ENCODE measurements around the gene OLFML2A.

The OLFML2A gene

GRCh38 chr9:124780757-124781151 is 3.8 kb downstream of the OLFML2A start:
- no peak overlapping the region for H3K27ac ChIP-seq (replicated peaks)
- H3K27me3 ChIP-seq (ENCODE audit: insufficient read depth, poor library complexity, severe bottlenecking), result peaks cover 3% of the 10 kb centered on the region
- no peak for TF ChIP-seq POLR2AphosphoS5 (IDR thresholded peaks at IDR 0.05; ENCODE audit: low read depth)
- TF ChIP-seq GABPA (IDR thresholded peaks at IDR 0.05; ENCODE audit: low read depth), result no peak
- TF ChIP-seq SPI1 (IDR thresholded peaks at IDR 0.05; ENCODE audit: borderline replicate concordance, low read depth), result no peak
- TF ChIP-seq, protein P1, sequence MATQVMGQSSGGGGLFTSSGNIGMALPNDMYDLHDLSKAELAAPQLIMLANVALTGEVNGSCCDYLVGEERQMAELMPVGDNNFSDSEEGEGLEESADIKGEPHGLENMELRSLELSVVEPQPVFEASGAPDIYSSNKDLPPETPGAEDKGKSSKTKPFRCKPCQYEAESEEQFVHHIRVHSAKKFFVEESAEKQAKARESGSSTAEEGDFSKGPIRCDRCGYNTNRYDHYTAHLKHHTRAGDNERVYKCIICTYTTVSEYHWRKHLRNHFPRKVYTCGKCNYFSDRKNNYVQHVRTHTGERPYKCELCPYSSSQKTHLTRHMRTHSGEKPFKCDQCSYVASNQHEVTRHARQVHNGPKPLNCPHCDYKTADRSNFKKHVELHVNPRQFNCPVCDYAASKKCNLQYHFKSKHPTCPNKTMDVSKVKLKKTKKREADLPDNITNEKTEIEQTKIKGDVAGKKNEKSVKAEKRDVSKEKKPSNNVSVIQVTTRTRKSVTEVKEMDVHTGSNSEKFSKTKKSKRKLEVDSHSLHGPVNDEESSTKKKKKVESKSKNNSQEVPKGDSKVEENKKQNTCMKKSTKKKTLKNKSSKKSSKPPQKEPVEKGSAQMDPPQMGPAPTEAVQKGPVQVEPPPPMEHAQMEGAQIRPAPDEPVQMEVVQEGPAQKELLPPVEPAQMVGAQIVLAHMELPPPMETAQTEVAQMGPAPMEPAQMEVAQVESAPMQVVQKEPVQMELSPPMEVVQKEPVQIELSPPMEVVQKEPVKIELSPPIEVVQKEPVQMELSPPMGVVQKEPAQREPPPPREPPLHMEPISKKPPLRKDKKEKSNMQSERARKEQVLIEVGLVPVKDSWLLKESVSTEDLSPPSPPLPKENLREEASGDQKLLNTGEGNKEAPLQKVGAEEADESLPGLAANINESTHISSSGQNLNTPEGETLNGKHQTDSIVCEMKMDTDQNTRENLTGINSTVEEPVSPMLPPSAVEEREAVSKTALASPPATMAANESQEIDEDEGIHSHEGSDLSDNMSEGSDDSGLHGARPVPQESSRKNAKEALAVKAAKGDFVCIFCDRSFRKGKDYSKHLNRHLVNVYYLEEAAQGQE (IDR thresholded peaks at IDR 0.05; ENCODE audit: insufficient replicate concordance, low read depth), result no peak
- TF ChIP-seq, protein P2, sequence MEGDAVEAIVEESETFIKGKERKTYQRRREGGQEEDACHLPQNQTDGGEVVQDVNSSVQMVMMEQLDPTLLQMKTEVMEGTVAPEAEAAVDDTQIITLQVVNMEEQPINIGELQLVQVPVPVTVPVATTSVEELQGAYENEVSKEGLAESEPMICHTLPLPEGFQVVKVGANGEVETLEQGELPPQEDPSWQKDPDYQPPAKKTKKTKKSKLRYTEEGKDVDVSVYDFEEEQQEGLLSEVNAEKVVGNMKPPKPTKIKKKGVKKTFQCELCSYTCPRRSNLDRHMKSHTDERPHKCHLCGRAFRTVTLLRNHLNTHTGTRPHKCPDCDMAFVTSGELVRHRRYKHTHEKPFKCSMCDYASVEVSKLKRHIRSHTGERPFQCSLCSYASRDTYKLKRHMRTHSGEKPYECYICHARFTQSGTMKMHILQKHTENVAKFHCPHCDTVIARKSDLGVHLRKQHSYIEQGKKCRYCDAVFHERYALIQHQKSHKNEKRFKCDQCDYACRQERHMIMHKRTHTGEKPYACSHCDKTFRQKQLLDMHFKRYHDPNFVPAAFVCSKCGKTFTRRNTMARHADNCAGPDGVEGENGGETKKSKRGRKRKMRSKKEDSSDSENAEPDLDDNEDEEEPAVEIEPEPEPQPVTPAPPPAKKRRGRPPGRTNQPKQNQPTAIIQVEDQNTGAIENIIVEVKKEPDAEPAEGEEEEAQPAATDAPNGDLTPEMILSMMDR (IDR thresholded peaks at IDR 0.05; ENCODE audit: insufficient read depth, low read length), result no peak
- no peak overlapping the region for H3K4me3 ChIP-seq (replicated peaks; ENCODE audit: insufficient read depth, low read length)
- no peak for DNase-seq (ENCODE audit: low read depth in 1 of 2, low spot score in 1 of 2)

DNA sequence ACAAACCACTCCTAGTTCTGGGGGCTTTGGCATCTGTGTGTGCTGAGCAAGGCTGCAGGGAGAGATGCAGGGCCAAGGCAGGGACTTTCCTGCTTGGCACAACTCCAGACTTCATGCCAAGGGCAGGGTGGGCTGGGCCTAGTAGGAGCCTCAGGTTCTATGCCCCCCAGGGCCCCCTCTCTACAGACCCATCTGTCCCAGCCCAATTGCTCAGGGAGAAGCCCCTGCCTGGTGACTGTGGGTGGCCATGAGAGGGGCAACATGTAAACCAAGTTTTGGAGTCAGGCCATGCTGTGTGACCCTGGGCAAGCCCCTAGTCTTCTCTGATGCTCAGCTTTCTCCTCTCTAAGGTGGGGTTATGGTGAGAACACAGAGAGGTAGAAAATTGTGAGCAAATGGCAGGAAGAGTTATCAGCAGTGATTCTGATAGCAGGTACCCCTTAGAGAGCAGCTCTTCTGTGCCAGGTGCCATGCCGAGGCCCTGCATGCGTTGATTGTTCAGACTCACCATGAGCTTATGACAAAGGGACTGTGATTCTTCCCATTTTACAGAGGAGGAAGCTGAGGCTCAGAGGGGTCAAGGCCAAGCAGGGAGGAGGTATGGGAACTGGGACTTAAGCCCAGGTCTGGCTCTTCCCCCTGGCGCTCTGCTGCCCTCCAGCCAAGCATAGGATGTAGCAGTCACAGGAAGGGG is 5.2 kb downstream of the OLFML2A start:
- no peak for DNase-seq (ENCODE audit: low read depth in 1 of 2, low spot score in 1 of 2)
- TF ChIP-seq, protein P2 (IDR thresholded peaks at IDR 0.05; ENCODE audit: insufficient read depth, low read length), result no peak
- no peak for TF ChIP-seq SPI1 (IDR thresholded peaks at IDR 0.05; ENCODE audit: borderline replicate concordance, low read depth)
- TF ChIP-seq POLR2AphosphoS5 (IDR thresholded peaks at IDR 0.05; ENCODE audit: low read depth), result no peak
- TF ChIP-seq, protein P1 (IDR thresholded peaks at IDR 0.05; ENCODE audit: insufficient replicate concordance, low read depth), result no peak
- TF ChIP-seq GABPA (IDR thresholded peaks at IDR 0.05; ENCODE audit: low read depth), result no peak
- Histone ChIP-seq H3K4me3 (replicated peaks; ENCODE audit: insufficient read depth, low read length) (no peak overlapping the region), H3K27ac (replicated peaks) (no peak overlapping the region), H3K27me3 (ENCODE audit: insufficient read depth, poor library complexity, severe bottlenecking) (peaks cover 3% of the 10 kb centered on the region)

DNA sequence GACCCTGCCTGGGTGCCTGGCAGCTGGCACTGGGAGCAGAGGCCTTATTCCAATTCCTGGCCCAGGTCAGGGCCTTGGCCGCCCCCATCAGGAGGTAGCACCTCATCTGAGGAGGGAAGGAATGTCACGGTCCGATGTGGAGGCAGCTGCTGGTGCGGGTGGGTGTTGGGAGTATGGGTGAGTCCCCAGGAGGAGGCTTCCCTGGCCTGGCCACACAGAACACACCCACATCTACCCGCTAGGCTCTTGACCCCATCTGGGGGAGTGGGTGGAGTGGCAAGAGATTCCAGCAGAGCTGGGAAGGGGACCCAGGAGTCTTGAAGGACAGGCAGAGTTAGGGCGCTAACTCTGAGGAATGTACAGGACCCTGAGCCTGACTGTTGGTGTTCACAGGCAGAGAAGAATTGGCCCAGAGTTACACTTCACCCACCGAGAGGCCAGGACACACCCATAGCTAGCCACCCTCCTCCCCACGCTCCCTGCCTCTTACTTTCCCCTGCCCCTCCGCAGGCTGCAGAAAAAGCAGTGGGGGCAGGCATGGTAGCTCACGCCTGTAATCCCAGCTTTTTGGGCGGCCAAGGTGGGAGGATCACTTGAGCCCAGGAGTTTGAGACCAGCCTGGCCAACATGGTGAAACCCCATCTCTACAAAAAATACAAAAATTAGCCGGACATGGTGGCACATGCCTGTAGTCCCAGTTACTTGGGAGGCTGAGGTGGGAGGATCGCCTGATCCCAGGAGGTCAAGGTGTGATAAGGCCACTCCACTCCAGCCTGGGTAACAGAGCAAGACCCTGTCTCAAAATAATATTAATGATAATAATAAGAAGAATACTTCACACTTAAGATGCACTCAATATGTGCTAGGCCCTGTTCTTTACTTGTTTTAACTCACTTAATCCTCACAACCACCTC is 6.0 kb downstream of the OLFML2A start:
- TF ChIP-seq GABPA (IDR thresholded peaks at IDR 0.05; ENCODE audit: low read depth) (no peak), SPI1 (IDR thresholded peaks at IDR 0.05; ENCODE audit: borderline replicate concordance, low read depth) (no peak), POLR2AphosphoS5 (IDR thresholded peaks at IDR 0.05; ENCODE audit: low read depth) (no peak)
- TF ChIP-seq, protein P2 (IDR thresholded peaks at IDR 0.05; ENCODE audit: insufficient read depth, low read length), result no peak
- TF ChIP-seq, protein P1 (IDR thresholded peaks at IDR 0.05; ENCODE audit: insufficient replicate concordance, low read depth), result no peak
- H3K27ac ChIP-seq (replicated peaks), result no peak overlapping the region
- DNase-seq (ENCODE audit: low read depth in 1 of 2, low spot score in 1 of 2), result no peak
- H3K4me3 ChIP-seq (replicated peaks; ENCODE audit: insufficient read depth, low read length), result no peak overlapping the region
- H3K27me3 ChIP-seq (ENCODE audit: insufficient read depth, poor library complexity, severe bottlenecking), result peaks cover 3% of the 10 kb centered on the region

Measured in HL-60 (cell line).